Testis (tissue), 2 donors: ENCODE data around the gene ITPK1.

Source experiments
- POLR2A ChIP-seq: fragments of 450-650 bp; IDR thresholded peaks from one replicate; pipeline ENCODE4 v1.6.1; 2017; ENCODE audit warnings: antibody characterized with exemption, mild to moderate bottlenecking, moderate library complexity
- TF ChIP-seq, protein P1 (sequence below), 3 experiments: fragments of 450-650 bp in 2 of 3; fragments of 200-600 bp in 1 of 3; sonication (generic) in 1 of 3; IDR thresholded peaks; one replicate each; pipeline ENCODE4 v1.5.1; 2016 to 2019; ENCODE audit warnings: antibody characterized with exemption in 3 of 3, mild to moderate bottlenecking in 2 of 3, moderate library complexity in 1 of 3

DNA sequence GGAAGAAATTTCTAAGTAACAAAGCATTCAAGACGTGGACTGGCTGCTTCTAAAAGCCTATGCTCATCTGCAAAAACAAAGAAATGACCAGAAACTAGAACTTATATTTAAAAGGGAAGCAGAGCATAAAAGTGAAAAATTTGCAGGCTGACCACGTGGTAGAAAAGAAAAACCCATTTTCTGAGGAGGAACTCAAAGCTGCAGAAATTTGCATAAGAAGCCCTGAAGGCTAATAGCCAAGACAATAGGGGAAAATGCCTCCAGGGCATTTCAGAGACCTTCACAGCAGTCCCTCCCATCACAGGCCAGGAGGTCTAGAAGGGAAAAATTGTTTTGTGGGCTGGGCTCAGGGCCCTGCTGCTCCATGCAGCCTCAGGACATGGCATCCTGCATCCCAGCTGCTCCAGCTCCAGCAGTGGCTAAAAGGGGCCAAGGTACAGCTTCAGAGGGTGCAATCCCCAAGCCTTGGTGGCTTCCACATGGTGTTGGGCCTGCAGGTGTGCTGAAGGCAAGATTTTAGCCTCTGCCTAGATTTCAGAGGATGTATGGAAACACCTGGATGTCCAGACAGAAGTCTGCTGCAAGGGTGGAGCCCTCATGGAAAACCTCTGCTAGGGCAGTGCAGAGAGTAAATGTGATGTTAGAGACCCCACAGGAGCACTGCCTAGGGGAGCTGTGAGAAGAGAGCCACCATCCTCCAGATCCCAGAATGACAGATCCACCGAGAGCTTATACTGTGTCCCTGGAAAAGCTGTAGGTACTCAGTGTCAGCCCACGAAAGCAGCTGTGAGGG lies 137.3 kb downstream of the ITPK1 start:
- TF ChIP-seq, protein P1, sequence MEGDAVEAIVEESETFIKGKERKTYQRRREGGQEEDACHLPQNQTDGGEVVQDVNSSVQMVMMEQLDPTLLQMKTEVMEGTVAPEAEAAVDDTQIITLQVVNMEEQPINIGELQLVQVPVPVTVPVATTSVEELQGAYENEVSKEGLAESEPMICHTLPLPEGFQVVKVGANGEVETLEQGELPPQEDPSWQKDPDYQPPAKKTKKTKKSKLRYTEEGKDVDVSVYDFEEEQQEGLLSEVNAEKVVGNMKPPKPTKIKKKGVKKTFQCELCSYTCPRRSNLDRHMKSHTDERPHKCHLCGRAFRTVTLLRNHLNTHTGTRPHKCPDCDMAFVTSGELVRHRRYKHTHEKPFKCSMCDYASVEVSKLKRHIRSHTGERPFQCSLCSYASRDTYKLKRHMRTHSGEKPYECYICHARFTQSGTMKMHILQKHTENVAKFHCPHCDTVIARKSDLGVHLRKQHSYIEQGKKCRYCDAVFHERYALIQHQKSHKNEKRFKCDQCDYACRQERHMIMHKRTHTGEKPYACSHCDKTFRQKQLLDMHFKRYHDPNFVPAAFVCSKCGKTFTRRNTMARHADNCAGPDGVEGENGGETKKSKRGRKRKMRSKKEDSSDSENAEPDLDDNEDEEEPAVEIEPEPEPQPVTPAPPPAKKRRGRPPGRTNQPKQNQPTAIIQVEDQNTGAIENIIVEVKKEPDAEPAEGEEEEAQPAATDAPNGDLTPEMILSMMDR (IDR thresholded peaks at IDR 0.05): no peak
- TF ChIP-seq POLR2A: no peak
